Endothelial cell of umbilical vein (primary cell): ENCODE results near the gene GREB1. TPM values are rescaled to one million over a fixed set of nuclear protein-coding genes. Genes with fewer than 3 reads are reported as not detected.

Experiments used
- BruUV-seq: library from RNA; stranded (reverse); fragments of 400-500 nt; replicated peaks from 2 replicates; lab custom pipeline; 2021; lab: Mats Ljungman, UMichigan
- CTCF ChIA-PET: fragments of 300-600, 350-600 bp; sonication (Branson Sonifier 250); formaldehyde crosslinking; loops from one replicate; lab custom pipeline; 2021; ENCODE audit warnings: antibody characterized with exemption, inconsistent platforms; lab: Charles Lee
- POLR2A ChIA-PET: fragments of 300-600, 350-600 bp; sonication (Branson Sonifier 250); formaldehyde crosslinking; loops from one replicate; lab custom pipeline; 2021; ENCODE audit warnings: antibody characterized with exemption, inconsistent platforms; lab: Charles Lee
- DNase-seq: peaks from one replicate; pipeline ENCODE4 v3.0.0-alpha.2; 2011; ENCODE audit warnings: low read depth, low spot score
- FAIRE-seq: peaks from 2 replicates; lab custom pipeline; 2011; peaks lifted over from hg19 to GRCh38; lab: Jason Lieb, UNC
- H2AFZ ChIP-seq: 2 replicates; pipeline ENCODE4 v1.6.0; 2012; ENCODE audit warnings: low read depth, low read length, control low read depth, inconsistent platforms
- H3K27ac ChIP-seq: 2 replicates; pipeline ENCODE4 v1.5.1; 2011; ENCODE audit warnings: low read depth, mild to moderate bottlenecking, control low read depth, low read length, moderate library complexity; ENCODE audit not compliant: insufficient read depth
- H3K27me3 ChIP-seq, 2 experiments: 2 replicates each; pipeline versions ENCODE4 v1.6.0 to v1.6.1; 2011; ENCODE audit warnings: low read length in 2 of 2, mixed read lengths in 1 of 2; ENCODE audit not compliant: control insufficient read depth in 2 of 2, insufficient read depth in 2 of 2
- H3K36me3 ChIP-seq, 2 experiments: 2 replicates in 1 of 2; 3 replicates in 1 of 2; pipeline ENCODE4 v1.5.1; 2011; ENCODE audit warnings: low read length in 2 of 2, mild to moderate bottlenecking in 1 of 2, moderate library complexity in 1 of 2; ENCODE audit not compliant: control insufficient read depth in 2 of 2, insufficient read depth in 2 of 2; ENCODE audit errors: extremely low read depth in 1 of 2
- H3K4me1 ChIP-seq: 3 replicates; pipeline ENCODE4 v1.5.1; 2011; ENCODE audit warnings: mild to moderate bottlenecking, low read length; ENCODE audit not compliant: control insufficient read depth, insufficient read depth; ENCODE audit errors: extremely low read depth
- H3K4me2 ChIP-seq: 2 replicates; pipeline ENCODE4 v1.6.1; 2011; ENCODE audit warnings: low read length, control low read depth, mixed read lengths; ENCODE audit not compliant: insufficient read depth
- H3K4me3 ChIP-seq, 3 experiments: fragments of 200-600 bp in 1 of 3; sonication (generic), shearing (Covaris generic) in 1 of 3; replicated peaks in 1 of 3; 2 replicates each; pipeline ENCODE4 v1.5.1; 2011 to 2016; ENCODE audit warnings: control low read depth in 3 of 3, low read length in 3 of 3, mild to moderate bottlenecking in 2 of 3, inconsistent platforms in 1 of 3, low read depth in 1 of 3, moderate library complexity in 1 of 3; ENCODE audit not compliant: insufficient read depth in 1 of 3
- H3K79me2 ChIP-seq: 2 replicates; pipeline ENCODE4 v1.6.0; 2012; ENCODE audit warnings: low read length, inconsistent platforms; ENCODE audit not compliant: control insufficient read depth, insufficient read depth
- H3K9ac ChIP-seq: replicated peaks from 2 replicates; pipeline ENCODE3; 2011; ENCODE audit warnings: low read length, control low read depth; ENCODE audit not compliant: insufficient read depth; ENCODE audit errors: extremely low read depth
- H3K9me1 ChIP-seq: replicated peaks from 3 replicates; pipeline ENCODE4 v1.6.0; 2011; ENCODE audit warnings: mild to moderate bottlenecking, low read length; ENCODE audit not compliant: control insufficient read depth, insufficient read depth; ENCODE audit errors: extremely low read depth
- H3K9me3 ChIP-seq: replicated peaks from 2 replicates; pipeline ENCODE4 v1.5.1; 2012; ENCODE audit warnings: low read length, inconsistent platforms; ENCODE audit not compliant: control insufficient read depth, insufficient read depth
- H4K20me1 ChIP-seq: replicated peaks from 2 replicates; pipeline ENCODE3; 2011; ENCODE audit warnings: mild to moderate bottlenecking, low read length; ENCODE audit not compliant: control insufficient read depth, insufficient read depth; ENCODE audit errors: extremely low read depth
- EZH2 ChIP-seq: IDR thresholded peaks from 2 replicates; pipeline ENCODE4 v1.6.1; 2012; ENCODE audit warnings: borderline replicate concordance, low read depth, mild to moderate bottlenecking, moderate library complexity, low read length, inconsistent platforms; ENCODE audit not compliant: severe bottlenecking
- FOS ChIP-seq: IDR thresholded peaks from 2 replicates; pipeline ENCODE4 v1.6.1; 2011; ENCODE audit warnings: mild to moderate bottlenecking, low read length, moderate library complexity, borderline replicate concordance; ENCODE audit not compliant: insufficient read depth
- GATA2 ChIP-seq: IDR thresholded peaks from 2 replicates; pipeline ENCODE4 v1.7.0; 2011; ENCODE audit warnings: low read depth, mild to moderate bottlenecking, moderate library complexity, mixed read lengths, low read length; ENCODE audit not compliant: insufficient read length, insufficient read depth
- JUN ChIP-seq: IDR thresholded peaks from 2 replicates; pipeline ENCODE4 v1.6.1; 2011; ENCODE audit warnings: borderline replicate concordance, low read depth; ENCODE audit not compliant: insufficient read length, insufficient read depth
- MAX ChIP-seq: IDR thresholded peaks from 2 replicates; pipeline ENCODE4 v1.6.1; 2011; ENCODE audit not compliant: insufficient read depth, insufficient read length
- MYC ChIP-seq: IDR thresholded peaks from one replicate; pipeline ENCODE4 v1.6.1; 2011; ENCODE audit warnings: mild to moderate bottlenecking, low read depth, low read length
- POLR2A ChIP-seq: IDR thresholded peaks from 2 replicates; pipeline ENCODE4 v1.6.1; 2012; ENCODE audit warnings: low read depth, mild to moderate bottlenecking, control low read depth, low read length
- POLR2AphosphoS5 ChIP-seq: IDR thresholded peaks from 2 replicates; pipeline ENCODE4 v1.6.1; 2012; ENCODE audit warnings: low read depth, mild to moderate bottlenecking, control low read depth, low read length, moderate library complexity; ENCODE audit not compliant: insufficient read depth
- dilution Hi-C: fragments of 300-500 bp; cut with MboI; formaldehyde crosslinking; loops from one replicate; pipeline ENCODE4 v1.15.0; 2019; ENCODE audit warnings: low sequenced_read_pairs; ENCODE audit not compliant: extremely low pct_ligation_motif_present
- intact Hi-C: fragments of 100-400 bp; cut with micrococcal nuclease; formaldehyde crosslinking; loops from one replicate; pipeline ENCODE4 v1.10.0; 2022
- polyA plus RNA-seq, 4 experiments: library from polyadenylated mRNA; depleted of rRNA in 3 of 4; stranded (reverse) in 3 of 4; unstranded in 1 of 4; fragments of >200 nt; gene quantifications; 2 replicates each; pipeline versions ENCODE4 v1.2.1 to v1.2.3, GENCODE V29; 2011 to 2012; ENCODE audit warnings: missing spikeins in 1 of 4
- total RNA-seq: library from RNA; stranded (reverse); gene quantifications from 2 replicates; pipeline ENCODE4 v1.2.3, GENCODE V29; 2021
- TF ChIP-seq, protein P1 (sequence below), 2 donors: IDR thresholded peaks; 1 replicate in 1 of 2; 2 replicates in 1 of 2; pipeline ENCODE4 v1.5.1; 2011; ENCODE audit warnings: low read length in 2 of 2, mild to moderate bottlenecking in 2 of 2, moderate library complexity in 2 of 2, control low read depth in 1 of 2, inconsistent platforms in 1 of 2, low read depth in 1 of 2; ENCODE audit not compliant: insufficient read depth in 1 of 2; ENCODE audit errors: extremely low read depth in 1 of 2

GREB1 gene
- total and polyA plus RNA-seq, 2 donors (not counting 3 experiments of a cell fraction or from before 2014, with no cell fraction given), result 0.17 to 0.58 TPM

GRCh38 chr2:11610624-11611242 lies 76.9 kb downstream of the GREB1 start:
- Histone ChIP-seq H3K4me3 (no peak overlapping the region), H2AFZ (no peak overlapping the region), H4K20me1 (no peaks in the 10 kb centered on the region), H3K79me2 (no peaks in the 10 kb centered on the region), H3K9ac (no peak overlapping the region), H3K4me2 (no peak overlapping the region), H3K9me1 (no peaks in the 10 kb centered on the region), H3K36me3 (no peaks in the 10 kb centered on the region), H3K27me3 (peaks cover 0 to 1% of the 10 kb centered on the region in 2 experiments), H3K4me1 (no peaks in the 10 kb centered on the region), H3K9me3 (no peaks in the 10 kb centered on the region), H3K27ac (no peak overlapping the region)
- FAIRE-seq (no peak), DNase-seq (no peak)
- TF ChIP-seq MYC, result no peak
- ChIA-PET POLR2A (no interaction called here), CTCF (interaction anchor here (1.2 kb wide), 1 partner anchor 26 kb away, joined by 3 read pairs; no protein-coding TSS in a partner anchor)
- no TSS peak for BruUV-seq
- intact Hi-C loops, result no loop called here
- dilution Hi-C loops, result no loop called here

- FAIRE-seq, result no peak
- no peak for DNase-seq
- H3K4me1 ChIP-seq, result no peaks in the 10 kb centered on the region
- H3K4me2 ChIP-seq, result no peak overlapping the region
- no peaks in the 10 kb centered on the region for H3K9me1 ChIP-seq
- TF ChIP-seq MAX (no peak), JUN (no peak), POLR2AphosphoS5 (no peak), GATA2 (no peak), MYC (no peak), EZH2 (no peak), FOS (no peak), POLR2A (no peak)
- TF ChIP-seq, protein P1, sequence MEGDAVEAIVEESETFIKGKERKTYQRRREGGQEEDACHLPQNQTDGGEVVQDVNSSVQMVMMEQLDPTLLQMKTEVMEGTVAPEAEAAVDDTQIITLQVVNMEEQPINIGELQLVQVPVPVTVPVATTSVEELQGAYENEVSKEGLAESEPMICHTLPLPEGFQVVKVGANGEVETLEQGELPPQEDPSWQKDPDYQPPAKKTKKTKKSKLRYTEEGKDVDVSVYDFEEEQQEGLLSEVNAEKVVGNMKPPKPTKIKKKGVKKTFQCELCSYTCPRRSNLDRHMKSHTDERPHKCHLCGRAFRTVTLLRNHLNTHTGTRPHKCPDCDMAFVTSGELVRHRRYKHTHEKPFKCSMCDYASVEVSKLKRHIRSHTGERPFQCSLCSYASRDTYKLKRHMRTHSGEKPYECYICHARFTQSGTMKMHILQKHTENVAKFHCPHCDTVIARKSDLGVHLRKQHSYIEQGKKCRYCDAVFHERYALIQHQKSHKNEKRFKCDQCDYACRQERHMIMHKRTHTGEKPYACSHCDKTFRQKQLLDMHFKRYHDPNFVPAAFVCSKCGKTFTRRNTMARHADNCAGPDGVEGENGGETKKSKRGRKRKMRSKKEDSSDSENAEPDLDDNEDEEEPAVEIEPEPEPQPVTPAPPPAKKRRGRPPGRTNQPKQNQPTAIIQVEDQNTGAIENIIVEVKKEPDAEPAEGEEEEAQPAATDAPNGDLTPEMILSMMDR (IDR thresholded peaks at IDR 0.05; ENCODE audit: extremely low read depth in 1 of 2, insufficient read depth in 1 of 2, low read depth in 1 of 2, low read length in 2 of 2), result no peak
- H2AFZ ChIP-seq, result no peak overlapping the region
- dilution Hi-C loops, result no loop called here
- no peaks in the 10 kb centered on the region for H4K20me1 ChIP-seq
- H3K79me2 ChIP-seq, result no peaks in the 10 kb centered on the region
- ChIA-PET CTCF (interaction anchor here (1.2 kb wide), 1 partner anchor 27 kb away, joined by 3 read pairs; no protein-coding TSS in a partner anchor), POLR2A (no interaction called here)
- BruUV-seq, result no TSS peak
- H3K9ac ChIP-seq, result no peak overlapping the region
- intact Hi-C loops, result no loop called here
- no peak overlapping the region for H3K27ac ChIP-seq
- no peak overlapping the region for H3K4me3 ChIP-seq
- H3K9me3 ChIP-seq, result no peaks in the 10 kb centered on the region
- no peaks in the 10 kb centered on the region for H3K36me3 ChIP-seq
- peaks cover 0 to 1% of the 10 kb centered on the region in 2 experiments for H3K27me3 ChIP-seq
Measured at GRCh38 chr2:11611251-11611650, 77.4 kb downstream of the GREB1 start.
